ENCODE results near the gene ULK4.

ULK4 gene

DNA sequence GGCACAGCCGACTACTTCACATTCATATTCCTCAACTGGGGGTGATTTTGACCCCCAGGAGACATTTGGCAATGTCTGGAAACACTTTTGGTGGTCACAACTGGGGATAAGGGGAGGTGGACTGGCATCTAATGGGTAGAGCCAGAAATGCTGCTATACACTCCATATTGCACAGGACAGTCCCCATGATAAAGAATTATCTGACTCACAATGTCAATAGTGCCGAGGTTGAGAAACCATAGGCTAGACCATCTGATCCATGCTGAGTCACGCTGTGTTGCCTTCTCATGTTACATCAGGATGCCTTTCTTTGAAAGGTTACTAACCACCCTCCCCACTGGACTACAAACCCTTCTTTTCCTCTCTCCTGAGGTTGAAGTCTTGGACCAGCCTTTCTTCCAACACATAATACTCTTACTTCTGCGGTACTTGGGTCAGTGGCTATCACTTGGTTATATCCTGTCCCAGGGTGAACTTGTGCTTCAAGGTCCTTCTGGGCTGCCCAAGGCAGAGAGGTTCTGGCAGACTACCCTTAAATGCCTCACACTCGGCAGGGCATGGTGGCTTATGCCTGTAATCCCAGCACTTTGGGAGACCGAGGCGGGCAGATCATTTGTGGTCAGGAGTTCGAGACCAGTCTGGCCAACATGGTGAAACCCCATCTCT, 693.8 kb downstream of the ULK4 start:
- H3K4me3 ChIP-seq (ENCODE audit: low read depth, low read length) = no peak overlapping the region
- TF ChIP-seq, protein P1, sequence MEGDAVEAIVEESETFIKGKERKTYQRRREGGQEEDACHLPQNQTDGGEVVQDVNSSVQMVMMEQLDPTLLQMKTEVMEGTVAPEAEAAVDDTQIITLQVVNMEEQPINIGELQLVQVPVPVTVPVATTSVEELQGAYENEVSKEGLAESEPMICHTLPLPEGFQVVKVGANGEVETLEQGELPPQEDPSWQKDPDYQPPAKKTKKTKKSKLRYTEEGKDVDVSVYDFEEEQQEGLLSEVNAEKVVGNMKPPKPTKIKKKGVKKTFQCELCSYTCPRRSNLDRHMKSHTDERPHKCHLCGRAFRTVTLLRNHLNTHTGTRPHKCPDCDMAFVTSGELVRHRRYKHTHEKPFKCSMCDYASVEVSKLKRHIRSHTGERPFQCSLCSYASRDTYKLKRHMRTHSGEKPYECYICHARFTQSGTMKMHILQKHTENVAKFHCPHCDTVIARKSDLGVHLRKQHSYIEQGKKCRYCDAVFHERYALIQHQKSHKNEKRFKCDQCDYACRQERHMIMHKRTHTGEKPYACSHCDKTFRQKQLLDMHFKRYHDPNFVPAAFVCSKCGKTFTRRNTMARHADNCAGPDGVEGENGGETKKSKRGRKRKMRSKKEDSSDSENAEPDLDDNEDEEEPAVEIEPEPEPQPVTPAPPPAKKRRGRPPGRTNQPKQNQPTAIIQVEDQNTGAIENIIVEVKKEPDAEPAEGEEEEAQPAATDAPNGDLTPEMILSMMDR (IDR thresholded peaks at IDR 0.05; ENCODE audit: borderline replicate concordance, insufficient read depth, low read depth, low read length) = no peak

DNA sequence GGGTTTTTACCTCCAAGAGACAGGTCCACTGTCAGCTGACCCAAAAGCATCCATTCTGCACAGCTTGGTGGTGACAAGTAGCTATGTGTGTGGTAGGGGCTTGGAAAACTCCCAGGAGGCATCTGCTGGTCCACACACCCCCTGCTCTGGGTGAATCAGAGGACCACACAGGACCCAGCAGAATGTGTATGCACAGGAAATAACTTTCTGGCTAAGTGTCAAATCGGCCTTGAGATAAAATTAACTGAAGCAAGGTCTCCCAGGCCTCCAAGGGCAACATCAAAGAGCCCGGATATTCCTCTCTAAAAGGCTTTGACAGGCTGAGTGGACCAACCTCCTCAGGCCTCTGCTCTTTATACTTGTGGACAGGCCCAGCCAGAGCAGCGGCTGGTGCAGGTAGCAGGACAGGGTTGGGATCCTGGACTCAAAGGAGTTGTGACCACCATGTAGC, 696.1 kb downstream of the ULK4 start:
- TF ChIP-seq, protein P1 (IDR thresholded peaks at IDR 0.05; ENCODE audit: borderline replicate concordance, insufficient read depth, low read depth, low read length) = no peak
- H3K4me3 ChIP-seq (ENCODE audit: low read depth, low read length) = no peak overlapping the region

DNA sequence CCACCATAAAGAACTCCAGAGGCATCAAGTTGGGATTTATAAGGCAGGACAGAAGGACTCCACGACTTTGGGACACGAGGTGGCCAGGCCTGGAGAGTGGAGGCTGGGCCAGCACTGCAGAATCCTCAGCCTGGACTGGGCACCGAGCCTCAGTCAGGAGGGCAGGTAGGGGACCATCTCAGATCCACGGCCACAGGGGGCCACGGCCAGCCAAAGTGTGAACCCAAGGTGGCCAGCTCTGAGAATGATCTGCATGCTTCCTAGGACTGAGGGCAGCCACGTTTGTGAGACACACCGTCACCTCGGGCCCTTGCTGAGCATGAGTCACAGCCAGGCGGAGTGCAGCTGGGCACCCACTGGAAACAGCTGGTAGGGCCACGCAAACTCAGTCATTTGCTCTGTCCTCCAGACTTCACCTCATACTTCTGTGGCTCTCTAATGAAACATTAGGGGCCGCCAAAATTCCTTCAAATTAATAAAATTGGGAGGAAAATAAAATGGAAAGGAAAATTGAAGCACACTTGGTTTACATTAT, 696.8 kb downstream of the ULK4 start:
- no peak overlapping the region for H3K4me3 ChIP-seq (ENCODE audit: low read depth, low read length)
- TF ChIP-seq, protein P1 (IDR thresholded peaks at IDR 0.05; ENCODE audit: borderline replicate concordance, insufficient read depth, low read depth, low read length) = no peak

DNA sequence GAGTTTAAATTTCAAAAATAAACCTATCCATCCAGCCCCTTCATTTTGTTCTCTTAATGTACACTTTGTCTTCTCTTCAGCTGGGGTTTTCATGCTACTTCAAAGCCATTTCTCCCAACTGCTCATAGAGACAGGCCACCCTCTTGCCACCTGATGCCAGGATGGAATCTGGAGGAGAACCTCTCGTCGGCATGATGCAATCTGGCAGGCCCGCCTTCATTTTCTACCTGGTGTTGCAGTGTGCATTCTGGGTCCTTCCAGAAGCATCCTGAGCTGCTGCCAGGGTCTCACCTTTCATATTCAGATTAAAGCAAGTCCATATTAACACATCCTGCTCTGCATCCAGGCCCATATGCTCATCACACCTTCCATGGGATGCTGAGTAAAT, 701.8 kb downstream of the ULK4 start:
- TF ChIP-seq, protein P1 (IDR thresholded peaks at IDR 0.05; ENCODE audit: borderline replicate concordance, insufficient read depth, low read depth, low read length) = no peak
- H3K4me3 ChIP-seq (ENCODE audit: low read depth, low read length) = no peak overlapping the region

DNA sequence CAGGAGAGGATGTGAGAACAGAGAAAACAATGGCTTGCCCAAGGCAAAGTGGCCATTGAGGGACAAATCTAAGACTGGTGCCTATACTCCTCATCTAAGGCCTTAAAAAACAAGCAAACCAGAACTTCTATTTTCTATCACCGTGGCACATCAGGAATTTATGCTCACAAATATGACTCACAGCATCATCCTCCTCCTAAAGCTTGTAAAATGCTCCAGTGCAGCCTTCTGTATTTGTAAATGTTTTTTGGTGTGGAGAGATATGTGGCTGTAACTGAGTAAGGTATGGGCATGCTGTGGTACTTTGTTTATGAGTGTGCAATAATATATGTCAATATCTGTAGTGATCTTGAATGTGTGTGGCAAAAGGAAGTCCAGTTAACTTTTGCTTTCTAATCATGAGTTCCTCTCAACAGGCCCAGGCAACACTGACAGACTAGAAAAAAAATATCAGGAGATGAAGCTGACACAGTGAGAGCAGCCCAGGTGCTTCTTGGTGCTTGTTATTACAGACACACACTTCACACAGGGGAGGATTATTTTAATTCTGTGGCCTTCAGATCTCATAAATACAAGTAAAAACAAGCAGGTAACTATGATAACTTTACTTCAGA, 702.3 kb downstream of the ULK4 start:
- TF ChIP-seq, protein P1 (IDR thresholded peaks at IDR 0.05; ENCODE audit: borderline replicate concordance, insufficient read depth, low read depth, low read length) = no peak
- H3K4me3 ChIP-seq (ENCODE audit: low read depth, low read length) = no peak overlapping the region

DNA sequence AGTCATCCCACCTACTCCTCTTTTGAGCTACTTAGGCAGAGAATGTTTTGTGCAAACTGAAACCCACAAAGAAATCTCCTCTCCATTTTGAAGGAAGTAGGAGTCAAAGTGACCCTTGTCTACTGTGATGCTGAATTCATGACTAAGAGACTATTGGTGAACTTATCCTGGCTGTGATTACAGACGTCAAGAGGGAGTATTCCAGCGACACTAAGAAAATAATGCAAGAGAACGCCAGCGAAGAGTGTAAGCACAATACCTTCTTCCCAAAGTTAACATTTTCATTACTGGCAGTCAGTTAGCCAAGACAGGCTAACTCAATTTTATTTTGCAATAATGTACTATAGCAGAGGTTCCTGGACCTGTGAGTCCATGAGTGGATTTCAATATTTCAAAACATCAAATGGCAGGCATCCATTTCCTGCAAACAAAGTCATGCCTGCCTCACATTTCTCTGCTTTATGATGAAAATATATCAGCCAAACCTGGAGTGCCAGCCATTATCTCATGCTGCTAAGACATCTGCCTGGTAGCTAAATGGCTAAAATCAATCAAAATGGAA, 703.6 kb downstream of the ULK4 start:
- TF ChIP-seq, protein P1 (IDR thresholded peaks at IDR 0.05; ENCODE audit: borderline replicate concordance, insufficient read depth, low read depth, low read length) = no peak
- no peak overlapping the region for H3K4me3 ChIP-seq (ENCODE audit: low read depth, low read length)
